HepG2 (cell line): Measurements from ENCODE around the gene ATRIP. TPM values are rescaled to one million over a fixed set of nuclear protein-coding genes. Genes with fewer than 3 reads are reported as not detected.

Experiments used
- ATAC-seq: fragments of 200-7000 bp; cut with Tn5 transposase; 3 replicates; pipeline ENCODE4 v1.9.1; 2020; ENCODE audit warnings: mild to moderate bottlenecking, moderate library complexity
- BruUV-seq: library from RNA; stranded (reverse); fragments of 400-500 nt; replicated peaks from 2 replicates; lab custom pipeline; 2021; lab: Mats Ljungman, UMichigan
- CTCF ChIA-PET: fragments of 300-600 bp; formaldehyde crosslinking; extraction: SDS; loops from one replicate; lab custom pipeline; 2021; ENCODE audit warnings: low total read pairs, inconsistent platforms, low intra/inter-chr PET ratio; lab: Yijun Ruan, JAX
- POLR2A ChIA-PET: fragments of 350-600 bp; sonication (Branson Sonifier 250); formaldehyde crosslinking; loops from one replicate; lab custom pipeline; 2020; ENCODE audit warnings: antibody characterized with exemption, inconsistent platforms; lab: Yijun Ruan, JAX
- DNase-seq: peaks from one replicate; pipeline ENCODE4 v3.0.0-alpha.2; 2015; ENCODE audit warnings: low spot score
- FAIRE-seq: peaks from 3 replicates; lab custom pipeline; 2011; peaks lifted over from hg19 to GRCh38; lab: Jason Lieb, UNC
- H2AFZ ChIP-seq: one replicate; pipeline ENCODE4 v1.6.1; 2011; ENCODE audit warnings: low read length, inconsistent platforms
- H3K27ac ChIP-seq: fragments of 300-600 bp; 3 replicates; pipeline ENCODE4 v1.8.0; 2011; ENCODE audit warnings: mixed run types, mild to moderate bottlenecking, mixed read lengths, low read length, inconsistent platforms; ENCODE audit not compliant: insufficient read depth; ENCODE audit errors: extremely low read length
- H3K27me3 ChIP-seq, 2 experiments: fragments of 200-600 bp in 1 of 2; 2 replicates in 1 of 2; 3 replicates in 1 of 2; pipeline versions ENCODE4 v1.6.0 to v1.8.0; 2011; ENCODE audit warnings: low read length in 2 of 2, mild to moderate bottlenecking in 2 of 2, moderate library complexity in 2 of 2, inconsistent platforms in 1 of 2; ENCODE audit not compliant: insufficient read depth in 2 of 2, control insufficient read depth in 1 of 2
- H3K36me3 ChIP-seq, 2 experiments: fragments of 200-600 bp in 1 of 2; replicated peaks in 1 of 2; 2 replicates in 1 of 2; 3 replicates in 1 of 2; pipeline versions ENCODE4 v1.5.1 to v1.8.0; 2011; ENCODE audit warnings: low read length in 2 of 2, inconsistent platforms in 1 of 2; ENCODE audit not compliant: insufficient read depth in 2 of 2, control insufficient read depth in 1 of 2
- H3K4me1 ChIP-seq: 2 replicates; pipeline ENCODE4 v1.5.1; 2012; ENCODE audit warnings: low read length, inconsistent platforms; ENCODE audit not compliant: insufficient read depth
- H3K4me2 ChIP-seq: 2 replicates; pipeline ENCODE4 v1.6.0; 2011; ENCODE audit warnings: low read depth, low read length, inconsistent platforms
- H3K4me3 ChIP-seq, 3 experiments: fragments of 200-600 bp in 1 of 3; sonication (generic), shearing (Covaris generic) in 1 of 3; replicated peaks in 1 of 3; 2 replicates each; pipeline ENCODE4 v1.5.1; 2011 to 2016; ENCODE audit warnings: low read length in 3 of 3, inconsistent platforms in 2 of 3, low read depth in 2 of 3, mild to moderate bottlenecking in 2 of 3, control low read depth in 1 of 3, mixed read lengths in 1 of 3; ENCODE audit not compliant: insufficient read depth in 1 of 3
- H3K79me2 ChIP-seq: one replicate; pipeline ENCODE4 v1.6.1; 2011; ENCODE audit warnings: low read length, inconsistent platforms; ENCODE audit not compliant: insufficient read depth
- H3K9ac ChIP-seq: 2 replicates; pipeline ENCODE4 v1.6.0; 2011; ENCODE audit warnings: mild to moderate bottlenecking, low read depth, low read length, inconsistent platforms; ENCODE audit not compliant: insufficient read depth
- H3K9me3 ChIP-seq: 2 replicates; pipeline ENCODE4 v1.5.1; 2012; ENCODE audit warnings: mild to moderate bottlenecking, low read length
- H4K20me1 ChIP-seq: 2 replicates; pipeline ENCODE4 v1.6.0; 2011; ENCODE audit warnings: inconsistent platforms, mild to moderate bottlenecking, low read length, moderate library complexity; ENCODE audit not compliant: insufficient read depth
- AGO1 ChIP-seq: fragments of 200-400 bp; formaldehyde crosslinking; IDR thresholded peaks from 2 replicates; pipeline ENCODE4 v1.6.1; 2017; ENCODE audit warnings: mild to moderate bottlenecking, low read depth, low read length, moderate library complexity; ENCODE audit not compliant: poor library complexity, severe bottlenecking
- AGO2 ChIP-seq: fragments of 200-400 bp; formaldehyde crosslinking; optimal IDR thresholded peaks from 2 replicates; pipeline ENCODE3; 2017; ENCODE audit warnings: mild to moderate bottlenecking, low read depth, low read length, moderate library complexity
- ATF3 ChIP-seq: sonication (generic); formaldehyde crosslinking; IDR thresholded peaks from 2 replicates; pipeline ENCODE4 v1.4.0; 2020; ENCODE audit warnings: missing genetic modification reagents
- BRD4 ChIP-seq: sonication (generic); formaldehyde crosslinking; IDR thresholded peaks from 2 replicates; pipeline ENCODE4 v1.4.0; 2020; ENCODE audit warnings: missing genetic modification reagents
- CC2D1A ChIP-seq: sonication (generic); formaldehyde crosslinking; IDR thresholded peaks from 2 replicates; pipeline ENCODE4 v1.8.1; 2023; ENCODE audit warnings: mild to moderate bottlenecking, missing genetic modification reagents
- FOXC1 ChIP-seq: sonication (generic); formaldehyde crosslinking; IDR thresholded peaks from 2 replicates; pipeline ENCODE4 v1.8.0; 2022; ENCODE audit warnings: mild to moderate bottlenecking, missing genetic modification reagents, borderline replicate concordance
- GABPA ChIP-seq, 2 experiments: IDR thresholded peaks; 2 replicates each; pipeline ENCODE4 v1.6.1; 2011 to 2016; ENCODE audit warnings: low read depth in 2 of 2, low read length in 1 of 2, missing biosample characterization in 1 of 2, missing genetic modification characterization in 1 of 2
- IRX3 ChIP-seq: sonication (generic); formaldehyde crosslinking; IDR thresholded peaks from 2 replicates; pipeline ENCODE4 v1.8.1; 2023; ENCODE audit warnings: mild to moderate bottlenecking, low read depth, missing genetic modification reagents, borderline replicate concordance
- MXD4 ChIP-seq: IDR thresholded peaks from 2 replicates; pipeline ENCODE4 v1.6.1; 2016; ENCODE audit warnings: mild to moderate bottlenecking, missing biosample characterization, missing genetic modification reagents
- RFX1 ChIP-seq: fragments of 450-650 bp; IDR thresholded peaks from 2 replicates; pipeline ENCODE4 v1.6.1; 2017
- SP4 ChIP-seq: sonication (generic); formaldehyde crosslinking; IDR thresholded peaks from 2 replicates; pipeline ENCODE4 v1.8.1; 2023; ENCODE audit warnings: mild to moderate bottlenecking, missing genetic modification reagents
- SRSF4 ChIP-seq: fragments of 200-400 bp; formaldehyde crosslinking; IDR thresholded peaks from one replicate; pipeline ENCODE4 v1.6.1; 2018; ENCODE audit warnings: mild to moderate bottlenecking, low read depth, low read length, moderate library complexity; ENCODE audit not compliant: poor library complexity, severe bottlenecking
- TAF1 ChIP-seq: sonication (generic); formaldehyde crosslinking; IDR thresholded peaks from 2 replicates; pipeline ENCODE4 v1.4.0; 2020; ENCODE audit warnings: missing genetic modification reagents
- TGIF2 ChIP-seq: IDR thresholded peaks from 2 replicates; pipeline ENCODE4 v1.6.1; 2016; ENCODE audit warnings: control low read depth, missing compliant biosample characterization
- ZBTB25 ChIP-seq: IDR thresholded peaks from 2 replicates; pipeline ENCODE4 v1.6.1; 2018; ENCODE audit warnings: missing genetic modification reagents
- ZBTB39 ChIP-seq: sonication (generic); formaldehyde crosslinking; IDR thresholded peaks from 2 replicates; pipeline ENCODE4 v1.5.0; 2020; ENCODE audit warnings: missing genetic modification reagents
- ZNF234 ChIP-seq: sonication (generic); formaldehyde crosslinking; conservative IDR thresholded peaks from 2 replicates; pipeline ENCODE4 v1.5.1; 2020; ENCODE audit warnings: mild to moderate bottlenecking, missing genetic modification reagents
- ZNF607 ChIP-seq: sonication (generic); formaldehyde crosslinking; IDR thresholded peaks from 2 replicates; pipeline ENCODE4 v1.5.1; 2020; ENCODE audit warnings: missing genetic modification reagents, mild to moderate bottlenecking, borderline replicate concordance
- ZSCAN21 ChIP-seq: sonication (generic); formaldehyde crosslinking; IDR thresholded peaks from 2 replicates; pipeline ENCODE4 v1.8.0; 2022; ENCODE audit warnings: mild to moderate bottlenecking, missing genetic modification reagents, moderate library complexity, borderline replicate concordance
- WGBS: methylation state at CpG from one replicate; pipeline ENCODE4 v1.1.6; 2017; ENCODE audit warnings: low lambda C conversion rate; 5-methylcytosine and 5-hydroxymethylcytosine counted together
- in situ Hi-C: cut with HindIII; loops from 2 replicates; pipeline ENCODE4 v1.10.0; 2017; ENCODE audit warnings: low pct_unique_long_range_greater_than_20kb; ENCODE audit not compliant: extremely low pct_ligation_motif_present
- intact Hi-C: fragments of 100-400 bp; cut with micrococcal nuclease; formaldehyde crosslinking; loops from one replicate; pipeline ENCODE4 v1.10.0; 2022; ENCODE audit not compliant: unreplicated experiment
- polyA plus RNA-seq, 8 experiments: library from polyadenylated mRNA; depleted of rRNA in 3 of 8; stranded (reverse) in 7 of 8; unstranded in 1 of 8; fragments of >200 nt; fragmentation: Illumina TruSeq in 4 of 8; extraction: Trizol in 4 of 8; gene quantifications; 2 replicates each; pipeline versions ENCODE4 v1.2.1 to v1.2.3, GENCODE V29; 2011 to 2016; ENCODE audit warnings: low read depth in 4 of 8, missing spikeins in 1 of 8, mixed read lengths in 1 of 8; ENCODE audit not compliant: insufficient read depth in 1 of 8
- total RNA-seq, 5 experiments: library from RNA; depleted of rRNA; stranded (reverse); fragments of >200 nt; fragmentation: Illumina TruSeq; extraction: Trizol; gene quantifications; 2 replicates each; pipeline ENCODE4 v1.2.3, GENCODE V29; 2016; ENCODE audit warnings: low read depth in 1 of 5

Gene ATRIP
- total and polyA plus RNA-seq, 2 of the 13 experiments (the other 11 are each of a cell fraction or from before 2014, with no cell fraction given) = 5.1 to 12.5 TPM

- CTCF ChIA-PET = no interaction called here
- Histone ChIP-seq H3K27ac (peak overlapping the region; percentile 99), H3K4me3 (peak overlapping the region; percentile 79 to 93 (median 86)), H3K4me2 (peak overlapping the region; percentile 100), H2AFZ (no peak overlapping the region), H4K20me1 (peaks cover 39% of the 10 kb centered on the region), H3K27me3 (no peaks in the 10 kb centered on the region), H3K79me2 (peaks cover 48% of the 10 kb centered on the region), H3K4me1 (peaks cover 84% of the 10 kb centered on the region), H3K36me3 (peaks cover 7 to 16% of the 10 kb centered on the region in 2 experiments), H3K9me3 (no peaks in the 10 kb centered on the region), H3K9ac (peak overlapping the region; percentile 96)
- FAIRE-seq (no peak), ATAC-seq (peak; percentile 4), DNase-seq (peak; percentile 50)
- intact Hi-C loops = loop anchor here (1.0 kb wide), 1 partner anchor 11 kb away; the partner anchor contains the start of genes CCDC51 and TMA7
- POLR2A ChIA-PET = interaction anchor here (1.0 to 9.0 kb wide), 11 partner anchors 8 to 127 kb away, joined by 4 to 130 read pairs (median 19); partner anchors contain the start of genes ATRIP, CCDC51, PFKFB4 and TMA7
- in situ Hi-C loops = no loop called here
- BruUV-seq = no TSS peak
- 0% methylated on average over 3 of the region's 86 CpGs for WGBS
- TF ChIP-seq ZNF607 (CRISPR knock-in tag) = peak; percentile 61
- TF ChIP-seq TAF1 (CRISPR knock-in tag) = peak; percentile 71; the same call in 1 of the 2 replicates
- peak; percentile 83 for TF ChIP-seq RFX1
- TF ChIP-seq ZSCAN21 (CRISPR knock-in tag) = 0 out of 2 replicates have a peak, but pooled peaks have one; percentile 8
- peak; percentile 95 for TF ChIP-seq AGO2
- 0 out of 2 replicates have a peak, but pooled peaks have one; percentile 24 for TF ChIP-seq CC2D1A (CRISPR knock-in tag)
- TF ChIP-seq MXD4 = peak; percentile 31; the same call in 1 of the 2 replicates
- TF ChIP-seq SP4 (CRISPR knock-in tag) = peak; percentile 4; the same call in 1 of the 2 replicates
- TF ChIP-seq AGO1 = peak; percentile 70
- peak; percentile 20; the same call in 1 of the 2 replicates for TF ChIP-seq IRX3
- TF ChIP-seq SRSF4 = peak; percentile 77
- no peak for TF ChIP-seq GABPA (IDR thresholded peaks at IDR 0.05; ENCODE audit: low read depth, low read length)
- no peak for TF ChIP-seq GABPA (CRISPR knock-in tag; IDR thresholded peaks at IDR 0.05; ENCODE audit: low read depth)
- 0 out of 2 replicates have a peak, but pooled peaks have one; percentile 1 for TF ChIP-seq ZBTB39 (CRISPR knock-in tag)
- TF ChIP-seq ZNF234 (CRISPR knock-in tag) = no peak; the same call in 1 of the 2 replicates
- TF ChIP-seq FOXC1 (CRISPR knock-in tag) = 0 out of 2 replicates have a peak, but pooled peaks have one; percentile 16
- peak; percentile 13; the same call in 1 of the 2 replicates for TF ChIP-seq TGIF2 (CRISPR knock-in tag)
- TF ChIP-seq ZBTB25 (CRISPR knock-in tag) = 0 out of 2 replicates have a peak, but pooled peaks have one; percentile 7
- TF ChIP-seq ATF3 (CRISPR knock-in tag) = no peak
- 0 out of 2 replicates have a peak, but pooled peaks have one; percentile 2 for TF ChIP-seq BRD4
These were observed 17.1 kb upstream of the ATRIP start for GRCh38 chr3:48429317-48429959.
